Activated CD8-positive, alpha-beta memory T cell treated with anti-CD3 and anti-CD28 coated beads for 48 hours (primary cell): ENCODE data around the gene ETHE1.
"Not testable (repeated sequence)": the region's sequence is repeated elsewhere in the genome, so short reads cannot be mapped to it uniquely, and the experiment has no call there.

Source experiments
- DNase-seq, 3 experiments: peaks; one replicate each; pipeline ENCODE4 v3.0.0-alpha.2; 2020; ENCODE audit warnings: low read depth in 2 of 3, low spot score in 2 of 3

The ETHE1 gene

DNA sequence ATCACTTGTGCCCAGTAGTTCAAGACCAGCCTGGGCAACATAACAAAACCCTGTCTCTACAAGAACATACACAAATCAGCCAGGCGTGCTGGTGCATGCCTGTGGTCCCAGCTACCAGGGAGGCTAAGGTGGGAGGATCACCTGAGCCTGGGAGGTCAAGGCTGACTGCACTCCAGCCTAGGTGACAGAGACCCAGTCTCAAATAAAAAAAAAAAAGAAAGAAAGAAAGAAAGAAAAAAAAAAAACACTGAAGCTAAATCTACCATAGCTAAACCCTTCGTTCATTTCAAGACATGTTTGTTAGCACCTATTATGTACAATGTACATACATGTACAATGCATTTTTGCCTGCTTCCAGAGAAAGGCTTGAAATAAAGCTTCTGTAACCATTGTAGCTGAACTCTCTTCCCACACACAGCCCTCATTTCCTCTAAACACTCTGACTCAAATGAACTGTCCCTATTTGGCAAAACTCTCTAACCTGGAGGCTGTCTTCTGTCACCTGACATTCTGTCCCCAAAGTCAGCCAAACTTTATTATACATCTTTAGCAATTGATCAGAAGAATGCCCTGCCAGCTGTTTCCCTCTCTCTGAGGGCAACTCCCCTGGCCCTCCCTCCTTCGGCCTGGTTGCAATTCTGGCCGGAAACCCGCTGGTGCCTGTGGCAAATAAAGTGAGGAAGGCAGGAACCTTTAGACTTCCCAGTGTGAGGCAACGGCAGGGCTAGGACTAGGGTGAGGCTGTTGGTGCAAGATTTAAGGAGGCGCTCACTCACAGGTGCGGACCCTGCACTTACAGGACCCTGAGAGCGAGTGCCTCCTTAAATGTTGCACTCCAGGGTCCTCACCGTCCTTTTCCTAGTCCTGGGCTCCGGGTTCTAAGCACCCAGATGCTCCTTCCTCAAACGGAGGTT, 1.8 kb downstream of the ETHE1 start:
- no peak for DNase-seq

DNA sequence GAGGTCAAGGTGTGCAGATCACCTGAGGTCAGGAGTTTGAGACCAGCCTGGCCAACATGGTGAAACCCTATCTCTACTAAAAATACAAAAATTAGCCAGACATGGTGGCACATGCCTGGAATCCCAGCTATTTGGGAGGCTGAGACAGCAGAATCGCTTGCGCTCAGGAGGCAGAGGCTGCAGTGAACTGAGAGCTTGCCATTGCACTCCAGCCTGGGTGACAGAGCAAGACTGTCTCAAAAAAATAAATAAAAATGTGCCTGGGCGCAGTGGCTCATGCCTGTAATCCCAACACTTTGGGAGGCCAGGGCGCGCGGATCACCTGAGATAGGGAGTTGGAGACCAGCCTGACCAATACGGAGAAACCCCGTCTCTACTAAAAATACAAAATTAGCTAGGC, 3.3 kb downstream of the ETHE1 start:
- DNase-seq: not testable (repeated sequence)

DNA sequence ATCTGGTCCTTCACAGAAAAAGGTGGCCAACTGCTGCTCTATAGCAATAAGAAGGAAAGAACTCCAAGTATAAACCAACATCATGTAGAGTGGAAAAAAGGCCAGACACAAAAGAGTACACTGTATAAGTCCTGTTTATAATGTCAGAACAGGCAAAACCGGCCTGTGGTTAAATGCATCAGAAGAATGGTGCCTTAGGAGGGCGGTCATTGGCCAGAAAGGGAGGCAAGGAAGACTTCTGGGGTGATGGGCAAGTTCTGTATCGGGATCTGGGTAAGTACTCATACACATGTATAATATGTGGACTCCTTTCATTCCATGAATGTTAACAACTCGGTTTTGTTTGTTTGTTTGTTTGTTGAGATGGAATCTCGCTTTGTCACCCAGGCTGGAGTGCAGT, 4.1 kb downstream of the ETHE1 start:
- DNase-seq: no peak

DNA sequence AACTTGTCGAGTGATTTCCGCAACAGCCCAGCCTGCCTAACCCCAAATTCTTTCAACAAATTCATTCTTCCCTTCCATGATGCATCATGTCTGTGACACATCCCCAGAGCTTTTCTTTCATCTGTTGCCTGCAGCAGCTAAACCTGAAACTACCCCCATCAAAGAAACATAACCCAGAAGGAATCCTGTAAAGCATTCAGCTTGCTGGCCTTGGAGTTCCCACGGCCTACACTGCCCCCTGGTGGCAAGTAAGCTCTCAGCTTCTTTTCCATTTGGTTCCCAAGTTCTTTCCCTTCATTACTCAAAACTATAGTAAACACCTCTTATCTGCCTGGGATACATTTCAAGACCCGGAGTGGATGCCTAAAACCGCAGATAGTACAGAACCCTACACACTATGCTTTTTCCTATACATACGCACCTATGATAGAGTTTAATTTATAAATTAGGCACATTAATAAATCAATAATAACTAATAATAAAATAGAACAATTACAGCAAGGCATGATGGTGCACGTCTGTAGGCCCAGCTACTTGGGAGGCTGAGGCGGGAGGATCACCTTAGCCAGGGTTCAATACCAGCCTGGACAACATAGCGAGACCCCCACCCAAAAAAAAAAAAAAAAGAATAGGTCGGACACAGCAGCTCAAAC, 7.4 kb downstream of the ETHE1 start:
- peak; percentile 31 to 71 (median 56) for DNase-seq

DNA sequence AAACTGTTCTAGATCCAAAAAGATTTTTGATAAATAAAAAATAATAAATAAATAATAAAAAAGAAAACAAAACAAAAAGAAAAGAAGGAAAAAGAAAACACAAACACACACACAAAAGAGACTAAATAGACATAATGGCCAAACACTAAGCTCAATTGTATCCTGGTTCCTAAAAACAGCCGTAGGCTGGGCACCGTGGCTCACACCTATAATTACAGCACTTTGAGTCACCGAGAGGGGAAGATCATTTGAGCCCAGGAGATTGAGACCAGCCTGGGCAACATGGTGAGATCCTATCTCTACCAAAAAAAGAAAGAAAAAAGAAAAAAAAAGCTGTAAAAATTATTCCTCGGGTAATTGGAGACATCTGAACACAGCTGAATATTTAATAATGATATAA, 8.9 kb downstream of the ETHE1 start:
- DNase-seq: no peak

DNA sequence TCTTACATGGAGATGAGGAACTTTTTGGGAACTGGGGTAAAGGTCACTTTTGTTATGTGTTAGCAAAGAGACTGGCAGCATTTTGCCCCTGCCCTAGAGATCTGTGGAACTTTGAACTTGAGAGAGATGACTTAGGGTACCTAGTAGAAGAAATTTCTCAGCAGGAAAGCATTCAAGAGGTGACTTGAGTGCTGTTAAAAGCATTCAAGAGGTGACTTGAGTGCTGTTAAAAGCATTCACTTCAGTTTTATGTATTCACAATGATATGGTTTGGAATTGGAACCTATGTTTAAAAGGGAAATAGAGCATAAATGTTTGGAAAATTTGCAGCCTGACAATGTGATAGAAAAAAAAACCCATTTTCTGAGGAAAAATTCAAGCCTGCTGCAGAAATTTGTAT, 14.6 kb downstream of the ETHE1 start:
- not testable (repeated sequence) for DNase-seq

DNA sequence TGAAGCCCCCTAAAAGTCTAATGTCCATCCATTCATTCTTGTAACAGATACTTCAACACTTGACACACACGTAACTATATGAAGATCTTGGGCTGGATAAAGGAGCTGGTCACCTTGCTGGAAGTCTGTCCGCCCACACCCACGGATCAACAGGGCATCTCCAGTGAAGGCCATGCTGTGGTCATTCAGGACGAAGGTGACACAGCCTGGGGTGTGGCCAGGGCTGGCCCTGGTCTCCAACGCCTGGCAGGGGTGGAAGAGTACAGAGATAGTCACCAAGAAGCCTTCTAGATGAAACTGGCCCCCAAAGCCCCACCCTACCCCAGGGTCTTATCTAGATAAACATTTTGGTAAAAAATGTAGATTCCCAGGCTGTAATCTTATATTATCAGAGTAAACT, 15.7 kb downstream of the ETHE1 start:
- no peak for DNase-seq

DNA sequence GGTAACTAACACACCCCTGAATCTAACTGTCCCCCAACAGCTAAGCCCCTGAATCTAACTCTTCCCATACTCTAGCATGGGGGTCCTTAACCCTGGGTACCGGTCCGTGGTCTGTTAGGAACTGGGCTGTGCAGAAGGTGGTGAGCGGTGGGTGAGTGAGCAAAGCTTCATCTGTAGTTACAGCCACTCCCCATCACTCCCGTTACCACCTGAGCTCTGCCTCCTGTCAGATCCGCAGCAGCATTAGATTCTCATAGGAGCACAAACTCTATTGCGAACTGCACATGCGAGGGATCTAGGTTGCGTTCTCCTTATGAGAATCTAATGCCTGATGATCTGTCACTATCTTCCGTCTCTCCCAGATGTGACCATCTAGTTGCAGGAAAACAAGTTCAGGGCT, 16.3 kb downstream of the ETHE1 start:
- no peak for DNase-seq

DNA sequence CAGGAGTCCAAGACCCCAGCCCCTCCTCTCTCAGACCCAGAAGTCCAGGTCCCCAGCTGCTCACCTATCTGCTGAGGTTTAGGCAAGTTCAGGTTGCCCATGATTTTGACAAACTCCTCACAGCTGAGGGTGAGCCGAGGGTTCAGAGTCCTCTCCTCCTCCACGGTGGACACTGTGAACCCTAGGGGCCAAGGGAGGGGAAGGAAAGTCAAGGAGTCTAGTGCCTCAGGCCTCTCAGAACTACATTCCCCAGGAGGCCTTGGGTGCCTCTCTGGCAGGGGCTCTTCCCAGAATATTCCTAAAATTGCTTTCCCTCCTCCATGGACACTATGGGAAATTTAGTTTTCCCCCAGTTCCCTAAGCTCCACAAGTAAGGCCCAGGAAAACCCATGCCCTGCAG, 19.1 kb downstream of the ETHE1 start:
- no peak for DNase-seq

DNA sequence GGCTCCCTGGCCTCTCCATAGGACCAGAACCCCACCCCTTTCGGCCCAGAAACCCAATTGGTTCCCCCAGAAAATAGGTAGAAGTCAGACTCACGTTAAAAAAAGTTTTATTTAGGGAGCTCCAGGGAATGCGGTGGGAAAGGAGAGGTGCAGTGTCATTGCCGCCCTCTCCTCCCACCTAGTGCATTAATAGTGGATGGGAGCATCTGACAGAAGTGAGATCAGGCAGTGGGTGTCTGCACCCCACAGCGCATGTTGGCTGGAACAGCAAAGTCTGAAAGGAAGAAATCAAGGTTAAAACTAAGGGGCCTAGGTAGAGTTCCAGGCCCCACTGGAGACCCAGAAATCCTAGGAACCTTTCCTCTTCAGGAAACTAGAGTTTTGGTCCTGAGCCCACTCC, 20.4 kb downstream of the ETHE1 start:
- no peak for DNase-seq

DNA sequence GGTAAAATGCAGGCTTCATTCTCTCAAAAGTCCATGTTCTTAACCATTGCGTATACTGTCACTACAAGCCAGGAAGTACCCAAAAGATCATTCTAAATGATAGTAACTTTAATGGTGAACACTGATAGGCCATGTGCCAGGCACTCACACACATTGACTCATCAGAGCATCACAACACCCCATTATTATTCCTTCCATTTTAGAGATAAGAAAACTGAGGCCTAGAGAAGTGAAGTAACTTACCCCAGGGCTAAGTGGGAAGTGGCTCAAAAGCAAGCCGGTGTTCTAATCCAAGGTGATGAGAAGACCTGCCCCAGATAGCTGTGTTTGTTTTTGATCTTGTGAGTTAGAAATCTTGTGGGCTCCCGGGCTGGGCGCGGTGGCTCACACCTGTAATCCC, 21.1 kb downstream of the ETHE1 start:
- DNase-seq: no peak

DNA sequence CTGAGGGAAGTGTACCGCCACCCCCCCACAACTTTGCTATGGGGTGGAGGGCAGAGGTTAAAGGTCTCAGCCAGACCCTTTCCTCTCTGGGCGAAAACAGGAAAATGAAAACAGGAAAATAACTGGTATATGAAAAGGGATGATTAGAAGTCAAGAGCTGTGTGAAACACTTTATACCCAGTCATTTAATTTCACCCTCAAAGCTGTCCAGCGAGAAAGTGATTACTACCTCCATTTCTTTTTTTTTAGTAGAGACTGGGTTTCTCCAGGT, 21.9 kb downstream of the ETHE1 start:
- no peak for DNase-seq

DNA sequence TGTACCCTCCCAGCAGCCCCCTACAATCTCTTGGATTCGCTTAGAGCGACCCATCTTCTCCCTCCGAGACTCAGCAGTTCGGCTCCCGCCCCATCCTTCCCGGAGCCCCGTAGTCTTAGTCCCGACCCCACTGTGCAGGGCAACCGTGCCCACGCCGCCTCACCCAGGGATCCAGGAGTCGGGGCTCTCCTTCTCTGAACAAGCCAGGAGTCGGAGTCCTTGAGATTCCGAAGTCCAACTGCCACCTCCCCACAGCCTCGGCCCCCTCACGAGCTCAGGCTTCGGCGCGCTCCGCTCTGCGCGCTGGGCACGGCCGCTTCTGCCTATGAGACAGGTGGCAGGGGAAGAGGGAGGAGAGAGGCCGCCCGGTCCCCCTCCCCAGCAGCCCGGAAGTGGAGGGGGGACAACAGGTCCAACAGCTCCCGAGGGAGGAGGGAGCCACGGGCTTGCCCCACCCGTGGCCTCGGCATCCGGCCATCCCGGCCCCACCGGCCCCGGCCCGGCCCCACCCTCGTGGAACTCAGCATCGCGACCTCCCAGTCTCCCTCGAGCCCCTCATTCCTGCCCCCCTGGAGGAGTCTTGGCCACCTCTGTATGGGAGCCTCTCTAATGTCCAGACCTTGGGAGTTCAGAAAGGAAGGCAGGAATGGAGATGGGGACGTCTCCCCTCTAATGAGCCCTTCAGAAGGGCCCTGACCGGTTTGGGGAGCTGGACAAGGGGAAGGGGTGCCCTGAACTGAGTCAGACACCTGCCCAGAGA, 22.4 kb downstream of the ETHE1 start, which contains the start of gene PHLDB3:
Gene PHLDB3, minus strand, starts transcription at position 321 of the 760 bp plus-strand sequence. CDS start 628 bp downstream, outside the sequence.
- DNase-seq: peak in 1 of 3 experiments; percentile 23

DNA sequence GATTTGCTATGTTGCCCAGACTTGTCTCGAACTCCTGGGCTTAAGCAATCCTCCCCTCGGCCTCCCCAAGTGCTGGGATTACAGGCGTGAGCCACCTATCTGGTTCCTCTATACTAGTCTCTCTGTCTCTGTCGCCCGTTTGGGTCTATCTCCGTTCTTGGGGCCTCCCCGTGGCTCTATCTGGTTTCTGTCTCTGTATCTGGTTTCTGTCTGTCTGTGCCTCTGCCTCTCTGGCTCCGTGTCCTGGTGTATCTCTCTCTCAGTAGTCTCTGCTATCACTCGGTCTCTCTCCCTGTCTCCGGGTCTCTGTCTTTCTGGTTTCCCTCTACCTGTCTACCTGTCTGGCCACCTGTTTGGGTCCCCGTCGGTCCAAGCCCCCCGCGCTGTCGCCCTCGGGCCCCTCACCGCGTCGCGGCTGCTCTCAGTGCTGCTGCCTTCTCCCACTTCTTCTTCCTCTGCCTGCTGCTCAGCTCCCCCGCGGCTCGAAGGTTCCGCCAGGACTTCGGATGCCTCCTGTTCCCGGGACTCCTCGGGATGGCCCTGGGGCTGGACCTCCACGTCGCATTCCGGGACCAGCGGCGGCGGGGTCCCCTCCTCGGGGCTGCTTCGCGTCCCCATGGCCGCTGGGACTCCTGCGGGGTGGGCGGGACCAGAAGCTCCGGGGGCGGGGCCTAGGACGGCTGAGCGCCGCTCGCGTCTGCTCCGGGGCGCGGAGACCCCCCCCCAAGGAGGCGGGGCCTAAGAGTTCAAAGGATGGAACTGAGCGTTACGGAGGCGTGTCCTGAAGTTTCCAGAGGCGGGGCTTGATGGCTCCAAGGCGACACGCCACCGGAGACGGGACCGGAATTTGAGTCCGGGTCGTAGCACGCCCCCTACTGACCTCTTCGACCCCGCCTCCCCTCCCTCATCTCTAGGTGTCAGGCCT, 23.2 kb downstream of the ETHE1 start:
- DNase-seq: peak; percentile 88 to 97 (median 93)

DNA sequence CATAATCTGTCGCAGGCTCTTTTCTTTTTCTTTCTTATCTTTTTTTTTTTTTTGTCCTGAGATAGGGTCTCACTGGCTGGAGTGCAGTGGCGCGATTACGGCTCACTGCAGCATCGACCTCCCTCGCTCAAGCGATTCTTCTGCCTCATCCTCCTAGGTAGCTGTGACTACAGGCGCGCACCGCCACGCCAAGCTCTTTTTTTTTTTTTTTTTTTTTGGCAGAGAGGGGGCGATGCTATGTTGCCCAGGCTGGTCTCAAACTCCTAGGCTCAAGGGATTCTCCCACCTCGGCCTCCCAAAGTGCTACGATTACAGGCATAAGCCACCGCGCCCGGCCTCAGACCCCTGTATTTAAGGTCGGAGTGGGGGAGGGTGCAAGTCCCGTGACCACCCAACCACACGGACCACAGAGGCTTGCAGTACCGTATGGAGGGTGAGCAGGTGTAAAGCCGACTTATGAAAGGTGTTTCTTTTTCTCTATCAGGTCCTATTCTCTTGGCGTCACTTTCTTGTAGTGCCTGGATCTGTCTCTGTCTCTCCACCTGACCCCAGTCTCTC, 24.5 kb downstream of the ETHE1 start:
- DNase-seq: no peak

DNA sequence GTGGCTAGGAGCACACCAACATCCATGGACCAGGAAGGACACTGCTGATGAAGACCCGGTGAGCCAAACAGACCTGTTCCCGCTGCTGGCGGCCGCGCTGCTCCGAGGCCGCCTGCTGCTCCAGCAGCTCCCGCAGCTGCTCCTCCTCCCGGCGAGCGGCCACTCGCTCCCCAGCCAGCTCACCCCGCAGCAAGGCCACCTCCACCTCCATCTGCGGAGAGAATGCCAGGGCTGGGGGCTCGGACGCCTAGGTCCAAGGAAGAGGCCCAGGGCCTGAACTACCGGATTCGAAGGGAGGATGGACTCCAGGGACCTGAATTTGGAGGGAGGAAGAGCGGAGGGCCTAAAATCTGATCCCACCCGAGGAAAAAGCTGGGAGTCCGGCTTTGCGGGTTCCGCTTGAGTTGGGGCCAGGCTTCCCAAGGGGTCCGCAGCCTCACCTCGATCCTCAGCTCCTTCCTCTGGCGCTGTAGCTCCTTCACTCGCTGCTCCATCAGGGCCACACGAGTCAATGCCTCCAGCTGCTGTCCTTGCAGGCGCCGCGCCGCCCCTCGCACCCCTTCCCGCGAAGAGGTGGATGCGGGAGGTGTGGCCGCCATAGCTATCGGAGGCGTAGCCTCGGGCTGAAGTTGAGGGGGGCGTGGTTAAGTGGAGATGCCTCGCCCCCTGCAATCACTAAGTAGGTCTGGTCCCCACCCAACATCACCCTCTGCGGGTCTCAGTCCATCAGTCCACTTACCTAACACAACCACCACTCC, 25.2 kb downstream of the ETHE1 start:
- DNase-seq: no peak

DNA sequence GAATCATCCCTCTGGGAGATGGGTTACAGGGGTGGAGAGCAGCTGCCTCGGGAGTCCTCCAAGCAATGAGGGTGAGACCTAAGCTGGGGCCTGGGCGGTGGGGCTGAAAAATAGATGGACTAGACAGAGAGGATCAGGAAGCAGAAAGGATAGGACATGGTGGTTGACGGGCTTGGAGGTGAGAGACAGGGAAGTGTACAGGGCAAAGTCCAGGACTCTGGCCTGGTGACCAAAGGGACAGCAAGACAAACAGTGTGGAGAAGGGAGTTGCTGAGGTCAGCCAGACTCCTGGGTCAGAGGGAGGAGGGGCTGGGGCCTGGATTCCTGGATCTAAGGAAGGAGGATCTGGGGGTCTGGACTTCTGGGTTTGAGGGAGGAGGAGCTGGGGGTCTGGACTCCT, 28.0 kb downstream of the ETHE1 start:
- no peak for DNase-seq

DNA sequence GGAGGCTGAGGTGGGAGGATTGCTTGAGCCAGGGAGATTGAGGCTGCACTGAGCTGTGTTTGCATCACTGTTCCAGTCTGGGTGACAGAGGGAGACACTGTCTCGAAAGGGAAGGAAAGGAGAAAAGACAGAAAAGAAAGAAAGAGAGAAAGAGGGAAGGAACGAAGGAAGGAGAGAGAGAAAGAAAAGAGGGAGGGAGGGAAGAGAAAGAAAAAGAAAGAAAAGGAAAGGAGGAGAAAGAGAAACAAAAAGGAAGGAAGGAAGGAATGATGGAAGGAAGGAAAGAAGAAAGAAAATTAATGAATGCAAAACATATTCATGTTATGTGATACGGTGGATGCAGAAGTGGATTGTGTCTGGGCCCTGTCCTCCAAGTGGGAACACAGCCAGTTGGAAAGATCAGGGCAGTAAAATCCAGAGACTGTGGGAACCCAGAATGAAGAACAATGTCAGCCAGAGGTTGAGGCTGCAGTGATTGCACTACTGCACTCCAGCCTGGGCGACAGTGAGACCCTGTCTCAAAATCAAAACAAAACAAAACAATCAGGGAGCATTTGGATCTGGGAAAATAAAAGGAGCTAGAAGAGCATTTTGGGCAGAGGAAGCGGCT, 28.7 kb downstream of the ETHE1 start:
- DNase-seq: no peak

DNA sequence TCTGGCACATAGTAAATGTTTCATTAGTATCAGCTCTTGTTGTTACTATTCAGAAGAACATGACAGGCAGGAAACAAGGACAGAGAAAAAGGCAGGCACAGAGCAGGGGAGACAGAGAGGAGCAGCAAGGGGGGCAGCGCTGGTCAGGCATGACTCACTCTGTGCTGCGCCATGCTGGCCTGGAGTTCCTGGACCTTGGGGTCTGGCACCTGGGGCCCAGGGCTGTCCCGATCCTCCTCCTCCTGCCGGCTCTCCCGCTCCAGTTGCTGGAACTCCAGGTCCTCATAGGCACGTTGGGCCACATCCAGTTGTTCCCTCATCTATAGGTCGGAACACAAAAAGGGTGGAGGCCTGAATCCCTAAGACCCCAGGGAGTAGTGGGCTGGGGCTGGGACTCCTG, 30.0 kb downstream of the ETHE1 start:
- DNase-seq: no peak
